GM19372 (cell line): ENCODE data around the gene GPR75.
"Not testable (repeated sequence)": the region's sequence is repeated elsewhere in the genome, so short reads cannot be mapped to it uniquely, and the experiment has no call there.

Source experiments
- ATAC-seq: cut with Tn5 transposase; IDR thresholded peaks from one replicate; pipeline ENCODE4 v1.9.1; 2021; ENCODE audit warnings: mild to moderate bottlenecking, low read depth, moderate library complexity; ENCODE audit not compliant: unreplicated experiment

The GPR75 gene

GRCh38 chr2:53856272-53856671, 3.5 kb downstream of the GPR75 start:
- no peak for ATAC-seq

- no peak for ATAC-seq
Observed at GRCh38 chr2:53854678-53855077, 5.1 kb downstream of the GPR75 start.

GRCh38 chr2:53852532-53852931, 7.2 kb downstream of the GPR75 start:
- no peak for ATAC-seq

GRCh38 chr2:53851052-53851757, 8.6 kb downstream of the GPR75 start:
- ATAC-seq = not testable (repeated sequence)

GRCh38 chr2:53848062-53848461, 11.7 kb downstream of the GPR75 start:
- no peak for ATAC-seq

GRCh38 chr2:53843595-53843994, 16.2 kb downstream of the GPR75 start:
- ATAC-seq = no peak

GRCh38 chr2:53842891-53843290, 16.9 kb downstream of the GPR75 start:
- ATAC-seq = no peak

- ATAC-seq = not testable (repeated sequence)
Observed at GRCh38 chr2:53841651-53842050, 18.1 kb downstream of the GPR75 start.

- ATAC-seq = no peak
Observed at GRCh38 chr2:53840580-53840979, 19.2 kb downstream of the GPR75 start.

GRCh38 chr2:53829980-53830290, 29.8 kb downstream of the GPR75 start:
- ATAC-seq = not testable (repeated sequence)

GRCh38 chr2:53829273-53829979, 30.3 kb downstream of the GPR75 start:
- ATAC-seq = no peak

GRCh38 chr2:53828331-53828730, 31.4 kb downstream of the GPR75 start:
- no peak for ATAC-seq

GRCh38 chr2:53827398-53828175, 32.2 kb downstream of the GPR75 start:
- ATAC-seq = no peak

- ATAC-seq = no peak
Observed at GRCh38 chr2:53826587-53827397, 33.0 kb downstream of the GPR75 start.

- ATAC-seq = no peak
Observed at GRCh38 chr2:53826030-53826410, 33.7 kb downstream of the GPR75 start.

GRCh38 chr2:53823639-53824038, 36.1 kb downstream of the GPR75 start:
- not testable (repeated sequence) for ATAC-seq

- ATAC-seq = no peak
Observed at GRCh38 chr2:53821810-53822209, 38.0 kb downstream of the GPR75 start.

- ATAC-seq = no peak
Observed at GRCh38 chr2:53820711-53821110, 39.1 kb downstream of the GPR75 start.

GRCh38 chr2:53820048-53820447, 39.7 kb downstream of the GPR75 start:
- no peak for ATAC-seq

- ATAC-seq = no peak
Observed at GRCh38 chr2:53819634-53820033, 40.1 kb downstream of the GPR75 start.
